ENCODE data around the gene KIF13A. TPM values are rescaled to one million over a fixed set of nuclear protein-coding genes. Genes with fewer than 3 reads are reported as not detected.

The KIF13A gene
- total RNA-seq, 1 experiment from 2014 or later = 14.1 TPM

- no TSS peak for BruUV-seq (replicated peaks)
- H3K4me3 Mint-ChIP-seq (ENCODE audit: low read depth, unreplicated experiment) = no peak overlapping the region
Observed at GRCh38 chr6:17907406-17908229, 79.8 kb downstream of the KIF13A start.

GRCh38 chr6:17905611-17906592, 81.5 kb downstream of the KIF13A start:
- peaks cover 19% of the 10 kb centered on the region for H3K4me1 Mint-ChIP-seq (ENCODE audit: low read depth, unreplicated experiment)
- no peaks in the 10 kb centered on the region for H3K9me3 Mint-ChIP-seq (ENCODE audit: low read depth, unreplicated experiment)
- no peaks in the 10 kb centered on the region for H3K36me3 Mint-ChIP-seq (ENCODE audit: insufficient read depth, unreplicated experiment)
- H3K27me3 Mint-ChIP-seq (ENCODE audit: unreplicated experiment) = no peaks in the 10 kb centered on the region
- no peak overlapping the region for H3K27ac Mint-ChIP-seq (ENCODE audit: unreplicated experiment)
- H3K4me3 Mint-ChIP-seq (ENCODE audit: low read depth, unreplicated experiment) = no peak overlapping the region
- no peak for TF ChIP-seq CTCF (IDR thresholded peaks at IDR 0.05; ENCODE audit: unreplicated experiment)
- CTCF ChIA-PET = no interaction called here
- no TSS peak for BruUV-seq (replicated peaks)
- no peak for DNase-seq
- intact Hi-C loops (cut with micrococcal nuclease; ENCODE audit: unreplicated experiment) = no loop called here

More at GRCh38 chr6:17907406-17908229, 79.8 kb downstream of the KIF13A start:
- CTCF ChIA-PET = no interaction called here
- peak; percentile 3 for DNase-seq
- Mint-ChIP-seq H3K9me3 (ENCODE audit: low read depth, unreplicated experiment) (no peaks in the 10 kb centered on the region), H3K27me3 (ENCODE audit: unreplicated experiment) (no peaks in the 10 kb centered on the region), H3K27ac (ENCODE audit: unreplicated experiment) (peak overlapping the region; percentile 75), H3K4me1 (ENCODE audit: low read depth, unreplicated experiment) (peaks cover 19% of the 10 kb centered on the region), H3K36me3 (ENCODE audit: insufficient read depth, unreplicated experiment) (no peaks in the 10 kb centered on the region)
- intact Hi-C loops (cut with micrococcal nuclease; ENCODE audit: unreplicated experiment) = no loop called here
- no peak for TF ChIP-seq CTCF (IDR thresholded peaks at IDR 0.05; ENCODE audit: unreplicated experiment)

- DNase-seq = no peak
- TF ChIP-seq CTCF (IDR thresholded peaks at IDR 0.05; ENCODE audit: unreplicated experiment) = no peak
- H3K27me3 Mint-ChIP-seq (ENCODE audit: unreplicated experiment) = no peaks in the 10 kb centered on the region
- H3K4me3 Mint-ChIP-seq (ENCODE audit: low read depth, unreplicated experiment) = no peak overlapping the region
- H3K4me1 Mint-ChIP-seq (ENCODE audit: low read depth, unreplicated experiment) = peaks cover 19% of the 10 kb centered on the region
- no peaks in the 10 kb centered on the region for H3K9me3 Mint-ChIP-seq (ENCODE audit: low read depth, unreplicated experiment)
- H3K27ac Mint-ChIP-seq (ENCODE audit: unreplicated experiment) = no peak overlapping the region
- no TSS peak for BruUV-seq (replicated peaks)
- CTCF ChIA-PET = interaction anchor here (0.6 kb wide), 1 partner anchor 679 kb away, joined by 4 read pairs; no protein-coding TSS in a partner anchor
- H3K36me3 Mint-ChIP-seq (ENCODE audit: insufficient read depth, unreplicated experiment) = no peaks in the 10 kb centered on the region
- intact Hi-C loops (cut with micrococcal nuclease; ENCODE audit: unreplicated experiment) = no loop called here
Observed at GRCh38 chr6:17904491-17905120, 82.8 kb downstream of the KIF13A start.

GRCh38 chr6:17902974-17903373, 84.5 kb downstream of the KIF13A start:
- H3K9me3 Mint-ChIP-seq (ENCODE audit: low read depth, unreplicated experiment) = peaks cover under 1% of the 10 kb centered on the region

More at GRCh38 chr6:17902974-17903373, 84.5 kb downstream of the KIF13A start:
- DNase-seq = no peak
- H3K27ac Mint-ChIP-seq (ENCODE audit: unreplicated experiment) = no peak overlapping the region
- no peak for TF ChIP-seq CTCF (IDR thresholded peaks at IDR 0.05; ENCODE audit: unreplicated experiment)
- peaks cover 17% of the 10 kb centered on the region for H3K4me1 Mint-ChIP-seq (ENCODE audit: low read depth, unreplicated experiment)
- BruUV-seq (replicated peaks) = no TSS peak
- no peak overlapping the region for H3K4me3 Mint-ChIP-seq (ENCODE audit: low read depth, unreplicated experiment)
- intact Hi-C loops (cut with micrococcal nuclease; ENCODE audit: unreplicated experiment) = no loop called here
- CTCF ChIA-PET = no interaction called here
- no peaks in the 10 kb centered on the region for H3K36me3 Mint-ChIP-seq (ENCODE audit: insufficient read depth, unreplicated experiment)
- H3K27me3 Mint-ChIP-seq (ENCODE audit: unreplicated experiment) = no peaks in the 10 kb centered on the region

All from Calu3 (cell line).